ENCODE measurements around the gene FBXL17.

The FBXL17 gene

DNA sequence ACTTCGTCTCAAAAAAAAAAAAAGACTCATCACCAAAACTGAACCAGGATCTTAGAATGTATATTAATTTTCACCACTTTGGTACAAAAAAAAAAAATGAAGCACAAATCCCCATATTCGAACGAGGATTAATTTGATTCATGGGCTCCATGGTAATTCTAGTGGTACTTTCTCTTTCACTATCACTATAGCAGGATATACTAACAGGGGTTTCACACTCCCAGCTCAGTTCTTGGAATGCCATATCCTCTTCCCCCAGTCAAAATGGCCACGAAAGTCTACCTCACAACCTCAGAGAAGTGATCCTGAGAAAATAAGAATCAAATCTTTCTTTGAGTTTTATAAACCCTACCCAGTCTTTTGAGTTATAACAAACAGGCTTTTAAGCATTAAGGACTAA is 235.7 kb downstream of the FBXL17 start:
- DNase-seq, result no peak

DNA sequence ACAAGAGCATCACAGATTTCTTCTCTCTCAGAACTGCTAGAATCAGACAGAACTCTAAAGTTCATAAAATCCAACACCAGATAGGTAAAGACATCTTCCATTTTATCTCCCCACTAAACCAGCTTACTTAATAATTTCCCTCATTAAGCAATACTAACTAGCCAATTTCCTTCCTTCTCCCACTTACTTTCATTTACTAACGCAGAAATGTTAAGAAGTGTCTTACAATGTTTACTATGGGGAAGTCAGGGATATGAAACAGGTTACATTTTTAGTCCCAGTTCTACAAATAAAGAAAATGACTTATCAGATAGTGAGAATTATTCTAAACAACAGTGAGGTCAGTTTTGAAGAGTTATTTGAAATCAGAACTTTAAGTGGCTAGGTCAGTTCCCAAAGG is 236.5 kb downstream of the FBXL17 start:
- no peak for DNase-seq

DNA sequence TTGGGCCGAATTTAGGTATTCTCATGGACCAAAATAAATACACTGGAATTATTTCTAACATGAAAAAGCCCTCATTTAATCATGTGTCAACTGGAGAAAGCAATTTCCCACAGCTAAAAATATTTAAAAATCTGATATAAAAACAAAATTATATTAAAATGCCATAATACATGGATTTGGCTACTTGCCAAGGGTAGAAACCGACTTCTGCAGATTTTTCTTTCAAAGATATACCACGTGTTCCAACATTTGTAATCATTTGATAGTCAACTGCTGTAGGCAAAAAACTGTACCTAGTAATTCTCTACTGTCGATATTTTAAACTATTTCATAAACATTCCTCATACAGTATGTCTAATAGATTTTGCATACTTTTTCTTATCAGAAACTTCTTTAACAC is 237.6 kb downstream of the FBXL17 start:
- no peak for DNase-seq

DNA sequence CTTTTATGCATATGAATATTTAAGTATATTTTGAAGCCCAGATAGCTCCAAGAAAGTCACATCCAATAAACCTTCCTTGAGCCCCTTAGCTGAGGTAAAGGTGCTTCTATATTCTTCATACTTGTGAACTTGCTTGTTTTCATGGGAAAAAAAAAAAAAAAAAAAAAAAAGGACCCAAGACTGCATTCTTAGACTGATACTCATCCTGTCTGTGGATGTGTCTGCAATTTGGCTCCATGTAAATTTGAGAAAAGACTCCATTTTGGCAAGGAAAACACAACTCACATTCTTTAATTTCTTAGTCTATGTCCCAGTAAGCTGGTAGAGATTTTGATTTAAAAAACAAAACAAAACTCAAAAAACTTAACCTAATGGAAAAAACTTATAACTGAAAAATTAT is 238.3 kb downstream of the FBXL17 start:
- no peak for DNase-seq

DNA sequence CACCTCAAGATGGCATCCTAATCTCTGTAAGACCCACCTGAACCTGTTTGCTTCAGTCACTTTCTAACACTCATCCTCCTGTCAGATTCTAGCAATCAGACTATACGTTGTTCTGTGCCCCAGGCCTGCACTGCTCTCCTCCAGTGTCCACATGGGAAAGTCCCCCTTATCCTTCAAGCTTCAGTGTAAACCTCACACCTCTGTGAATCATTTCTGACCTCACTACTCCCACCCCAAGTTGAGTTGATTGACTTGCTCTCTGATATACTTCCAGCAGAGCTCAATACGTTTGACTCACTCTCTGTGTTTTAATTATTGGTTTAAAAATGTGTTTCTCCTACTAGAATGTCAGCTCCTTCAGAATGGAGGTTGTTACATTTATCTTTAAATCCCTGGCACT is 240.2 kb downstream of the FBXL17 start:
- no peak for DNase-seq

DNA sequence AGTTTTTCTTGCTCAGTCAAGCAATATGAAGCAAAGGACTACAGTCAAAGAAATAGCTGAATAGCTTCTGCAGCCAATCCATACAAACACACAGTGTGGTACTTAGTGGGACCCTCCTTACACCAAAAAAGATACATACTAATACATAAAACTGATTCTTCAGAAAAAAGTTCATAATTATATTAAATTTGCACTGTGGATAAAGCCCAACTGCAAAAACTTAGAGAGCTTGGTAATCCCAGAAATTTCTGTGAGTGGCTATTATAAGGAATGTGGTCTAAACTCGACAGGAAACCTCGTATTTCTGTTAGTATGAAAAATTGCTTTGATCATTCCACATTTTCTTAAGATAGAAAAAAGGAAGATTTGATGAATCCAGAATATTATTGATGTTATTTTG is 245.4 kb downstream of the FBXL17 start:
- DNase-seq, result no peak

DNA sequence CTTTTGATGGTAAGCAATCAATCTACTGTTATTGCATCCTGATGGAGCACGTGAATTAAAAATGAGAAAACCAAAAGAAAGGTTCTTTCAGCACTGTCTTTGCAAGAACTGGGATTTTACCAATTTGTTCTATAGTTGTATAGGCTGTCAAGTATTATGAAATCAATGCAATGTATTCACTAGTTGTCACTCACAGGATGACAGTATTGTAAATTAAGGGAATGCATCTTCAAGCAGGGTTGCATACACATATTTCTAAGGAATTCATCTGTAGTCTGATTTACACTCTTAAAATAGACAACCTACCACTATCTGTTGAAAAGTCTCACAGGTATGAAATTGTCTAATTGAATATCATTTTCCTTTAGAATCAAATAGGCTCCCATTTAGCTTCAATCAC is 252.8 kb downstream of the FBXL17 start:
- no peak for DNase-seq

DNA sequence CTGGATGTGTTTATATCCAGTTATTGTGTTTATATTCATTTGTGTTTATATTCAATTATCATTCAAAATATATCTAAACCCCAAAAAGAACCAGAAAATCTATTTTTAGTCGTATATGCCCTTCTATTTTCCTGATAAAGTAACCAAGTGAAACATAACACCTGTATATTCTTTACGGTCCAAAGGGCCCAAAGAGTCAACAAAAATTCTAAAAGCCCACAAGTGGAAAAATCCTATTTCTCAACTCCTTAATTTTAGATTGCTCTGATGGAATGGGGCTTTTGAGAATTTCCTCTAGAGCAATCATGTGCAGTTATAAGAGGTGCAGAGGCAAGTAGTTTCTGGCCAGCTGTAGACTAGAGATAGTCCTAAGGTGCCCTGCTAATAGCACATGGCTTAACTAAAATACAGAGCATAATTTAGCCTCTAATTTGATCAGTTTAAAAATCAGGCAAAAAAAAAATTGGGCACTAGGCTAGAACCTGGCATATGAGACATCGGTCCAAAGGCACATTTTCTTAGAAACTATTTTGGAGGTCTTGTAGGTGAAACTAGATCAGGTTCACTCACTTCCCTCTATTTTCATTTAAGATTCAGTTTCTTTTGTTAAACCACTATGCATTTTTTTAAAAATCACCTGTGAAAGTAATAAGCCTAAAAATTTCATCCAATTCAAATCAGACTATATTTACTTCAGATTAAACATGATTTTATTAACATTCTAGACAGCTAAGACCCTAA is 256.0 kb downstream of the FBXL17 start:
- DNase-seq, result no peak

DNA sequence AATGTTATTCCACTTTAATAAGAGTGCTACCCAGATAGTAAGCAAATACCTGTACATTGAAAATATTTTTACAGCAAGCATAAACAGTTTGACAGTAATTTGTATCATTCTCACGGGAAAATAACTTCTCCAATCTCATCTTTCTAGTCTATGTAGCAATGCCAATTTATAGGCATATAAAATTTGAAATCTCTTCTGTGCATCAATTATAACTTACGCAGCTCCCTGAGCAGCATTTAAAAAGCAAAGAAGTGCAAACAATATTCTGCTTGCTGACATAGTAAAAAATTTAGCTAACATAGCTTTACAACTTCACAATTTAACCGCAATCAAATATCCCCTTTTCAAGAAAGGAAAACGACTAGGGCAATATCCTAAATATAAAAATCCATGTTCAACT is 257.3 kb downstream of the FBXL17 start:
- no peak for DNase-seq

DNA sequence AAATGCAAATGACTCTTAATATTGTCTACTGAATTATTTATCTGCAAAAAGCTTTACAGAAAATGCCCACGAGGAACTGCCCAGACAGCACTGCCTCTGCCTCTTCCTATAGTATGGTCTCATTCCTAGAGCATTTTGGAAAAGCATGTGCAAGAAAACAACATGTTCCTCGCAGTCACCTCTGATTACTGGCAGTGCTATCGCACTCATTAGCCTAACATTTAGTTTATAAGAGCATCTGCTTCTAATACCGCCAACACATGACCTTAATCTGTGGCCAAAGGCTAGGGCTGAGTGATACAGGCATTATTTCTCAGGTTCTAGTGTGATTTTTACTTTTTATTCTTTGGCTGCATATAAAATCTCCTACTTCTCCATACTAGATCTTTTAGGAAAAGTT is 259.2 kb downstream of the FBXL17 start:
- DNase-seq, result no peak

DNA sequence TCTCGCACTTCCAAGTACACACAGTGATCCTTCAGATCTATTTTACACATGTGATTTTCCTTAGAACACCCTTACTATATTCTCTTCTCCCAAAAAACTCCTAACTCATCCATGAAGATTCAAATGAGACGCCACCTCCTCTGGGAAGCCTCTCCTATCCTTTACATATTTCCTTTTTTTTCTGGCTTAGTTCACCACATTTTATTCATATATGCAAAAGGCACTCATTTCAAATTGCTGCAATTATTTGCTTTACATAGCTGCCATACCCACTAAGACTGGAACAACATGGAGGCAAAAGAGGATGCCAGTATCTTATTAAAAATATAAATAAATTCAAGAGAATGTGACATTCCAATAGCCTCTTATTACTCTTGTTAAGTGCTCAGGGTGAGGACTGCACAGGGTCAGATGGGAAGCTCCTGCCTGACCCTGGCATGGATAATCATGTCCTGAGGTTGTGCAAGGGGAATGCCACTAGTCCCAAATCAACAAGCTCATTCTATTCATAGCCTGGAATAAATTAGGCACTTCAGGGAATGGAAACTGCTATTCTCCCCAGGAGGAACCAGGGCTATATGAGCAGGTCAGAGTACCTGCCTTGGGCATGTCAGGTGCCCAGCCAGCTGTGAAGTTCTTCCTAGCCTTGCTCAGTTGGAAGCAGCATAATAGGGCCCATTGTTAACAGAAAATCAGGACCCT is 262.9 kb downstream of the FBXL17 start:
- no peak for DNase-seq

DNA sequence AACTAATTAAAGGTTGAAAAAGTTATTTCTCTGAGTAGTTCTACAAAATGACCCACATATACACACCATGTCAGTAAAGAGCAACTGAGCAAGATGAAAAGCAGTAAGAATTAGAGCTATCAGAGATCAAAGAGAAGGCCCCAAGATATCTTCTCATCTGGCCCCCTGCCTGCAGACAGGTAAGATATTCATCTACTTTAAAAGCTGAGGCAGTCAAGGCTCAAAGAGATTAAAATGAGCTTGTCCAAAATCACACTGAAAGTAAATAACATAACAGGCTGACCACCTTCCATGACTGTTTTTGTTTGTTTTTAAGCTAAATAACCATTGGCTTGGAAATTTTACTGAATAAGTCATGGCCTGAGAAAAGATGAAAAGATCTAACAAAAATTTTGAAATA is 266.2 kb downstream of the FBXL17 start:
- DNase-seq, result no peak

DNA sequence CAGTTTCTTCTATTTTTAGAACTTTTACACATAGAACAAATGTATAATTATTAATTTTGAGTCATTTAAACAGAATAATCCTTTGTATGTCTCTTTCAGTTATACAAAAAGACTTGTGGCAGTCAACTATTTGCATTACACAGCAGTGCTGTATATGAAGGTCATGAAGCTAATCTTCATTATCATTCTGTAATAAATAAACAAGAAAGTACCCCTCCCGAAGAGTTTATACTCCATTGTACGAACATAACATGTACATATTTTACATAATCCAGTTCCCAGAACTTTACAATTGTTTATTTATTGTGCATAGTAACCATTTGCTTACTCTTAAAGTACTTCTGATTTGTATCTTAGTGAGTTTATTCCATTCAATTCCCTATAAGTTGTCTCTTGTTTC is 267.9 kb downstream of the FBXL17 start:
- no peak for DNase-seq

DNA sequence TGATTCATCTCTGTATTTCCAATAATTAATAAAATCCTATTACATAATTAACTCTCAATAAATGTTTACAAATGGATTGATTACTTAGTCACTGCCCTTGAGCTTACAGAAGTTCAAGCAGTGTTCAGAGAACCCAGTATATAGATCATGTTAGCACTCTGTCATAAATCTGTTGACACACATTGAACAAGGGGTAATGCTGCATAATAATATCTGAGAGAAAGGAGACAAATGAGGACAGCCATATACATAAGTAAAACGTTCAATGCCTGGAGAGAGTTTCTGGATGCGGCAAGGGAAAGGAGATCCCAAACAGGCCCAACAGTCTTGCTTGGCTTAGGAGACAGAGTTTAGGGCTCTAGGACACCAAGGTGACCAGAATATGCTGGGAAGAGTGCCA is 270.2 kb downstream of the FBXL17 start:
- DNase-seq, result no peak

DNA sequence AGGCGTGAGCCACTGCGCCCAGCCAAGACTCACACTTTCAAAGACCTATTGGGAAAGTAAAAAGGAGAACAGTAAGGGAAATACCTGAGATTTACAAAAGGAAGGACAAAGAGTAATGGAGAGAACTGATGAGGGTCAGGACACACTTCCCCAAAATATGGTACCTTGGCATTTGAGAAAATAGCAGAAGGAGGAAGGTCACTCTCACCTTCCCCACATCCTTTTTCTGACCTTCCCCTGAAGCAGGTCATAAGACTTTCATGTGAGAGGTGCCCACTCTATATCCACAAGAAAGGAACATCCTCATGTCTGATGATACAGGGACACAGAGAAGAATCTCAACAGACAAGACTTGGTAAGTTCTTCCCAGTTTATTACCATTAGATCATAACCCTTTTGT is 272.8 kb downstream of the FBXL17 start:
- no peak for DNase-seq

DNA sequence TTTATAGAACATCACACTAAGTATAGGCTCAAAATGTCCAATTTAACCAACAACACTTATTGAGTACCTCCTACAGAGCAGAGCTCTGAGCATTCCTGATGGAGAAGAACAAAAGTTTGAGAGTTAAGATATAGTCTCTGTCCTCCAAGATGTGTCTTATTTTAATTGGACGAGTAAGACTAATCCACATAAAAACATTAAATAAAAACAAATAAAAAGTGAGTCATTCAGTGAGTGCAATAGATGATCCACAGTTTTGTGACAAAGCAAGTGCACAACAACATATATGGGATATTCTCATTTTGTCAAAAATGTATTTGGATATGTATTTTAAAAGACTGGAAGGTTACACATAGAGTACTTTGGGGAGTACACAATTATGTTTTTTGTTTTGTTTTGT is 277.4 kb downstream of the FBXL17 start:
- DNase-seq, result no peak

DNA sequence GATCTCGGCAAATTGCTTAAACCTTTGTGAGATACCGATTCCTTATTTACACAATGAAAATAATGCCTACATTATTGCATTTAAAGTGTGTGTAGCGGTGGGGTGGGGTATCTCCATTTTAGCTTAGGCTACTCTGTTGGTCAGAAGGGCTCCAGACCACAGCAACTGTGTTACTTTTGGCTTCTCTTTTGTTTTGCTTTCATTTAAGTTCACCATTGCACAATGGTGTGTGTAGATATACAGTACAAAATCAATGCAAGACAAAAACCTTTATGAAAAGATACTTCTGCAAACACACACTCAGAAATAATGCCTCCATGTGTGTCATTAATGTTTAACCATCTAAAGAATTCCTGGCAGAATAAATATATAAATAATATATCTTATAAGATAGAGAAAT is 279.4 kb downstream of the FBXL17 start:
- no peak for DNase-seq

DNA sequence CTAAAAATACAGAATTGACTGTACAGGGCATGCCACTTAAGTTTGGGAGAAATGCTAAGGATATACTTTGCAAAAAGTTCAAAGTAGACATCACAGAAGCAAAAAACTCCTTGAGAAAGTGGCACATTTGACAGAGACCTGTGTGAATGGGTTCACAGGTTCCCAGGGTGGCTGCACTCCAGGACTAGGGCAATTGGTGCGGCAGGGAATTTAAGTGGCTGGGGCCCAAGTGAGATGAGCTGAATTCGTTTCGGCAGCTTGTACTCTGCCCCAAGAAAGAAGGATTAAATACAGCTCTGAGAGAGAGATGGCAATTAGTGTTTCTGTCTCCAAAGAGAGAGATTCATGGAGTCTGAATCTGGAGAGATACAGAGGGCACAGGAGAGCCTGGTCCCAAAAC is 280.1 kb downstream of the FBXL17 start:
- no peak for DNase-seq

DNA sequence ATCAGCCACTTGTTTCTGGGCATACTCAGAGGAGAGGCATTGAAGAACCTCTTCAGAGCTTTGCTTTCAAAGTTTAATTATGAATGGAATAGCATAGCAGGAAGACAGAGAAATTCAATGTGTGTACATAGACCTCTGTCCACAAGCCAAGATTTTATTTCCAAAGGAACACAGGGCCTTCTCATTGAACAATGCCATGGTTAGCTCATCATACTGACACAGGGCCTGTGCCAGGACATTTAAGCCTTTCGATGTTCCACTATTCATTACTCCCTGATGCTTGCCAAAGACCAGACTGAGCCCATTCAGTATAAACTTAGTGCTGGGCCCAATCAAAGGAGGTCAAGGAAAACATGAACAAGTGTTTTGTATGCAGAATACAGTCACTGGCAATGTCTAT is 280.8 kb downstream of the FBXL17 start:
- no peak for DNase-seq

DNA sequence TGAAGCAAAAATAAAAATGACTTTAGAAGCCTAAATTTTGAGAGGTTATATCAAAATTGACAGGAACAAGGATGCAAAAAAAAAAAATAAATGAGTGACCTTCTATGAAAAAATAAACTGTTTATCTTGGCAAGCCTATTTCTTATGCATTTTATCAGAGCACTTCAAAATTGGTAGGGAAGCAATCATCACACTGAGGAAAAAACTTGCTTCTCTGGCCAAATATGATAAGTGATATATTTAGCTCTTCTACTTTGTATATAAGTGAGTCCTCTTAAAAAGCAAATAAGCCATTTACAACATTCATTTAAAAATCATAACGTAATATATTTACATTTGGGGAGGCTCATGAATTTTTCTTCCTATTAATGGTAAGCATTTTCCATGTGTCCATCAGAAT is 287.1 kb downstream of the FBXL17 start:
- DNase-seq, result no peak

DNA sequence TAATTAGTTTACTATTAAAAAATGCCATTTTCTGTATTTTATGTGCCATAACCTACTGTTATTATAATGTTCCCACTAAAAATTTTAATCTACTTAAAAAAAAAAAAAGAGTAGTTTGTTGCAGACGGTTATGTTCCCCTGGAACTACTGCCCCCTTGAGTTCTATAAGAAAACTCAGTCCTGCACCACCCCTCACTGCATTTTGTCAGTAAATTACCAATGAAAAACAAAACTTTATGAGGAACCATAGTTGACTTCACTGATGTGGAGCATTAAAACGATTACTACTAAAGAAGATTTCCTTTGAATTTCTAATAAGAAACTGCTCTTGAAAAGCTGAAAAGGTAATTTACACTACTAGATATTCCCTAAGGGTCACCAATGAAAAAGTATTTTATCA is 288.7 kb downstream of the FBXL17 start:
- DNase-seq, result no peak

DNA sequence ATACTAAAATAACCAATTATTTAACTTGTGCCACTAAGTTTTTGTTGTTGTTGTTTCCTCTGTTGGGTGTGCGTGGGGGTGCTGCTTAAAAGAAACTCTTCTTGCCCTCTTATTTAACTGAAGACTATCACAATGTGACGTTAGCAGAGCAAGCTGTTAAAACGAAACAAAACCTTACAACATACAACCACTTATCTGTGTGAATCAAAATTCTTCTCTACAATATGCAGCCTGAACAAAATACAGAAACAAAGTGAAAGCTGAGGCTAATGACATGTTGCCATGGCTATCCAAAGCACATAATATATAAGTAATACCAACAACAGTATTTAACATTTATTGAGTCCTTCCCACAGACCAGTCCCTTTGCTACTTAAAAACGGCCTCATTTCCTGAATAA is 291.0 kb downstream of the FBXL17 start:
- DNase-seq, result no peak

DNA sequence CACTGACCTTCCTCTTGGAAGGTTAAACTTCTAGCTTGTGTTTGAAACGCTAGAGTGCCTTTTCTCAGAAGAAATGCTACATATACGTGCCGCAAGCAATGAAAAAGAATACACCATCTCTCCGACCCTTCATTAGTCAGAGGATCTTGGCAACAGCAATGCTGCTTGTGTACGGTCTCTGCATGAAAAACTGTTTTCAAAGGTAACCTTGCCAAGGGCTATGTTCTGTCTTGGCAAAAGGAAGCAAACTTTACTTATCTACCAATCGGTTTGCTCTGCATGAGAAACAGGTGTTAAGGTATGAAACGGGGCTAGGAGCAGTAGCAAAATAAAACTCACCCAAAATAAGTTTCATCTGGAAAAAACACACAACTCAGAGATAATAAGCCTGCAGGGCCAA is 297.8 kb downstream of the FBXL17 start:
- no peak for DNase-seq

DNA sequence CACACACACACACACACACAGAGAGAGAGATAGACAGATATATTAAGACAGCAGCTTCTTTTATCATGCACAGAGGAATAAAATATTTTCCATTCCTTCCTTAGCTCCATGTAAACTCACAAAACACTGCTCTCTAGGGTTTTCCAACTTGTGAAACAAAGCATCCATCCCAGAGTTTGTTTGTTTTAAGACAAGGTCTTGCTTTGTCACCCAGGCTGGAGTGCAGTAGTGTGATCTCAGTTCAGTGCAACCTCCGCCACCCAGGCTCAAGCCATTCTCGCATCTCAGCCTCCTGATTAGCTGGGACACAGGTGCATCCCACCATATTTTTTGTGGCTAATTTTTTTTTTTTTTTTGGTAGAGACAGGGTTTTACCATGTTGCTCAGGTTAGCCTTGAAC is 298.7 kb downstream of the FBXL17 start:
- DNase-seq, result no peak

DNA sequence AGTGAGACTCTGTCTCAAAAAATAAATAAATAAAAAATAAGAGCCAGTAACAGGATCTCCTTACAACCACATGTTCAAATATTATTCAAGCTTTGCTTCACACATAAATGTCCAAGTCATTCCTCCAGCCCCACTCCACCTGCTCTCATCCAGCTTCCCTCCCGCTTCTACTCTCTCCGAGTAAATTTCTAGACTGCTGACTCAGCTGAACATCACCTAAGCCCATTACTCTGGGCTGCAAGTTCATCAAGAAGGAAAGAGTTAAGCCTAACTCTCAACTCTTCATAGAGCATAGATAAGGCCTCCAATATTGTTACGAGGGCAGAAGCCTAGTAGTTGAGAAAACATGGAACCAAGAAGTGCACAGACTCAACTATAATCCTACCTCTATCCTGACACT is 300.2 kb downstream of the FBXL17 start:
- no peak for DNase-seq

All from activated CD4-positive, alpha-beta T cell treated with anti-CD3 and anti-CD28 coated beads for 4 hours (primary cell).